Activated CD4-positive, CD25-positive, alpha-beta regulatory T cell treated with anti-CD3 and anti-CD28 coated beads, Interleukin-2, amount 50 U/mL, for 24 hours (primary cell): Measurements from ENCODE around the gene TSC2.
"Not testable (repeated sequence)": the region's sequence is repeated elsewhere in the genome, so short reads cannot be mapped to it uniquely, and the experiment has no call there.

Source experiments
- ATAC-seq, 2 donors: fragments of 150-1000 bp; cut with Tn5 transposase; one replicate each; pipeline ENCODE4 v1.10.0; 2021; ENCODE audit warnings: mild to moderate bottlenecking in 1 of 2, moderate library complexity in 1 of 2

TSC2 gene

GRCh38 chr16:2124377-2124693 lies 76.5 kb downstream of the TSC2 start:
- ATAC-seq, result not testable (repeated sequence)

- not testable (repeated sequence) for ATAC-seq
Measured at GRCh38 chr16:2124694-2125444, 77.1 kb downstream of the TSC2 start.

GRCh38 chr16:2125609-2126008 lies 77.8 kb downstream of the TSC2 start:
- ATAC-seq, result not testable (repeated sequence)

GRCh38 chr16:2126161-2126743 lies 78.5 kb downstream of the TSC2 start:
- not testable (repeated sequence) for ATAC-seq

GRCh38 chr16:2126928-2127556 lies 79.3 kb downstream of the TSC2 start:
- ATAC-seq, result not testable (repeated sequence)

- not testable (repeated sequence) for ATAC-seq
Measured at GRCh38 chr16:2127630-2128280, 80.0 kb downstream of the TSC2 start.

GRCh38 chr16:2129251-2129650 lies 81.5 kb downstream of the TSC2 start:
- ATAC-seq, result not testable (repeated sequence)

GRCh38 chr16:2129890-2130447 lies 82.2 kb downstream of the TSC2 start:
- ATAC-seq, result not testable (repeated sequence)

GRCh38 chr16:2133797-2134196 lies 86.0 kb downstream of the TSC2 start:
- not testable (repeated sequence) for ATAC-seq

GRCh38 chr16:2135071-2135470 lies 87.3 kb downstream of the TSC2 start:
- ATAC-seq, result not testable (repeated sequence)

- peak; percentile 71 to 84 for ATAC-seq
Measured at GRCh38 chr16:2135770-2136490, 88.1 kb downstream of the TSC2 start, which contains the start of gene PKD1. TSS of gene PKD1 (minus strand) at chr16:2135898. CDS start at chr16:2135689, 209 bp downstream.
